ENCODE measurements around the gene CCNB2. TPM values are rescaled to one million over a fixed set of nuclear protein-coding genes. Genes with fewer than 3 reads are reported as not detected.
"Not testable (repeated sequence)": the region's sequence is repeated elsewhere in the genome, so short reads cannot be mapped to it uniquely, and the experiment has no call there.

The CCNB2 gene
- total RNA-seq, 1 donor from 2014 or later: 12.6 TPM

- DNase-seq: no peak
Observed at GRCh38 chr15:59137566-59137965, 32.6 kb downstream of the CCNB2 start.

GRCh38 chr15:59138243-59138642 is 33.3 kb downstream of the CCNB2 start:
- DNase-seq: no peak

- no peak for DNase-seq
Observed at GRCh38 chr15:59140422-59141226, 35.7 kb downstream of the CCNB2 start.

- no peak for DNase-seq
Observed at GRCh38 chr15:59143281-59143680, 38.3 kb downstream of the CCNB2 start.

- DNase-seq: not testable (repeated sequence)
Observed at GRCh38 chr15:59144594-59144993, 39.6 kb downstream of the CCNB2 start.

- no peak for DNase-seq
Observed at GRCh38 chr15:59147666-59148065, 42.7 kb downstream of the CCNB2 start.

- DNase-seq: peak; percentile 41
Observed at GRCh38 chr15:59148153-59148833, 43.3 kb downstream of the CCNB2 start.

GRCh38 chr15:59150185-59150584 is 45.2 kb downstream of the CCNB2 start:
- no peak for DNase-seq

GRCh38 chr15:59152694-59153450 is 47.9 kb downstream of the CCNB2 start:
- DNase-seq: no peak

- DNase-seq: no peak
Observed at GRCh38 chr15:59153466-59153865, 48.5 kb downstream of the CCNB2 start.

GRCh38 chr15:59154243-59154642 is 49.3 kb downstream of the CCNB2 start:
- DNase-seq: no peak

GRCh38 chr15:59155431-59155830 is 50.5 kb downstream of the CCNB2 start:
- no peak for DNase-seq

- DNase-seq: no peak
Observed at GRCh38 chr15:59157396-59157795, 52.5 kb downstream of the CCNB2 start.

GRCh38 chr15:59157840-59158700 is 53.1 kb downstream of the CCNB2 start:
- peak; percentile 64 for DNase-seq

GRCh38 chr15:59158701-59159034 is 53.7 kb downstream of the CCNB2 start:
- DNase-seq: no peak

- DNase-seq: no peak
Observed at GRCh38 chr15:59159210-59159609, 54.3 kb downstream of the CCNB2 start.

- no peak for DNase-seq
Observed at GRCh38 chr15:59160880-59161593, 56.1 kb downstream of the CCNB2 start.

GRCh38 chr15:59162080-59162479 is 57.1 kb downstream of the CCNB2 start:
- not testable (repeated sequence) for DNase-seq

GRCh38 chr15:59165726-59166125 is 60.8 kb downstream of the CCNB2 start:
- DNase-seq: no peak

- DNase-seq: no peak
Observed at GRCh38 chr15:59166166-59166565, 61.2 kb downstream of the CCNB2 start.

GRCh38 chr15:59166601-59167265 is 61.8 kb downstream of the CCNB2 start:
- no peak for DNase-seq

Measured in skin of body (tissue), 2 donors.